Gastrocnemius medialis (tissue), 4 donors: ENCODE measurements around the gene CDC73.

Experiments
- CTCF ChIP-seq, 5 experiments: fragments of 450-650 bp in 3 of 5; fragments of 200-600 bp in 2 of 5; sonication (generic) in 2 of 5; IDR thresholded peaks in 4 of 5; conservative IDR thresholded peaks in 1 of 5; 1 replicate in 4 of 5; 2 replicates in 1 of 5; pipeline ENCODE4 v1.5.1; 2016 to 2019; ENCODE audit warnings: antibody characterized with exemption in 5 of 5, mild to moderate bottlenecking in 3 of 5, moderate library complexity in 3 of 5
- POLR2A ChIP-seq, 2 donors: fragments of 450-650 bp; IDR thresholded peaks; one replicate each; pipeline ENCODE4 v1.6.1; 2017; ENCODE audit warnings: antibody characterized with exemption in 2 of 2, mild to moderate bottlenecking in 2 of 2, moderate library complexity in 2 of 2

GRCh38 chr1:193105821-193106177 is 16.0 kb upstream of the CDC73 start:
- TF ChIP-seq CTCF (IDR thresholded peaks at IDR 0.05 in 4 of 5, conservative IDR thresholded peaks at IDR 0.05 in 1 of 5) (no peak), POLR2A (IDR thresholded peaks at IDR 0.05) (no peak)
